GM19099 (cell line): ENCODE results near the gene B3GLCT.

Source experiments
- POLR2A ChIP-seq: IDR thresholded peaks from 3 replicates; pipeline ENCODE4 v1.6.1; 2011; ENCODE audit warnings: low read depth; ENCODE audit not compliant: insufficient read length; ENCODE audit errors: extremely low read depth

B3GLCT gene

GRCh38 chr13:31240921-31241320, 41.1 kb downstream of the B3GLCT start:
- no peak for TF ChIP-seq POLR2A

GRCh38 chr13:31242367-31242766, 42.6 kb downstream of the B3GLCT start:
- TF ChIP-seq POLR2A, result no peak

- no peak for TF ChIP-seq POLR2A
These were observed 43.1 kb downstream of the B3GLCT start for GRCh38 chr13:31242916-31243315.

- TF ChIP-seq POLR2A, result no peak
These were observed 46.0 kb downstream of the B3GLCT start for GRCh38 chr13:31245598-31246373.

- TF ChIP-seq POLR2A, result no peak
These were observed 47.1 kb downstream of the B3GLCT start for GRCh38 chr13:31246918-31247317.

- no peak for TF ChIP-seq POLR2A
These were observed 48.6 kb downstream of the B3GLCT start for GRCh38 chr13:31248361-31248760.

- TF ChIP-seq POLR2A, result no peak
These were observed 49.3 kb downstream of the B3GLCT start for GRCh38 chr13:31248965-31249539.

- no peak for TF ChIP-seq POLR2A
These were observed 50.7 kb downstream of the B3GLCT start for GRCh38 chr13:31250435-31250834.

GRCh38 chr13:31261241-31261640, 61.5 kb downstream of the B3GLCT start:
- TF ChIP-seq POLR2A, result no peak

- TF ChIP-seq POLR2A, result no peak
These were observed 63.6 kb downstream of the B3GLCT start for GRCh38 chr13:31263346-31263745.

GRCh38 chr13:31264151-31264550, 64.4 kb downstream of the B3GLCT start:
- TF ChIP-seq POLR2A, result no peak

- no peak for TF ChIP-seq POLR2A
These were observed 67.5 kb downstream of the B3GLCT start for GRCh38 chr13:31267126-31267784.

- no peak for TF ChIP-seq POLR2A
These were observed 74.6 kb downstream of the B3GLCT start for GRCh38 chr13:31274390-31274789.

GRCh38 chr13:31276421-31276820, 76.6 kb downstream of the B3GLCT start:
- TF ChIP-seq POLR2A, result no peak

GRCh38 chr13:31278869-31279268, 79.1 kb downstream of the B3GLCT start:
- TF ChIP-seq POLR2A, result no peak
